HL-60/S4 (cell line): ENCODE results near the gene SLC35A2.

Experiments used
- in situ Hi-C: fragments of 300-500 bp; cut with MboI; formaldehyde crosslinking; loops from 2 replicates; pipeline ENCODE4 v1.14.3; 2022; ENCODE audit warnings: low sequenced_read_pairs

Gene SLC35A2

GRCh38 chrX:48927736-48928382, 16.4 kb upstream of the SLC35A2 start:
- in situ Hi-C loops, result no loop called here

- in situ Hi-C loops, result no loop called here
Observed at GRCh38 chrX:48927123-48927522, 15.7 kb upstream of the SLC35A2 start.

DNA sequence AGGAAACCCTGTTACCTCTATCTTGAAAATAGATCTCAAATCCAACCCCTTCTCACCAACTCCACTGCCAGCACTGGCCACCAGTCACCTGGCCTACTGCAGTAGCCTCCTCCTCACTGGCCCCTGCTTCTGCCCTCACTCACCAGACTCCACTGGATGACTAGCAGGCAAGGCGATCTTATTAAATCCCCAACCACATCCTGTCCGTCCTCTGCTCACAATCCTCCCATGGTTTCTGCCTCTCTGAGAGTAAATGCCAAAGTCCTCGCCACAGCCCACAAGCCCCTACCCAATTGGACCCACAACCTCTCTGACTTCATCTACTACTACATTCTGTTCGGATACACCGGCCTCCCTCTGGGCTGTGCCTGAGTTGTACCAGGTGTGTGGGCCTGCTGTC, 12.8 kb upstream of the SLC35A2 start:
- in situ Hi-C loops, result no loop called here

DNA sequence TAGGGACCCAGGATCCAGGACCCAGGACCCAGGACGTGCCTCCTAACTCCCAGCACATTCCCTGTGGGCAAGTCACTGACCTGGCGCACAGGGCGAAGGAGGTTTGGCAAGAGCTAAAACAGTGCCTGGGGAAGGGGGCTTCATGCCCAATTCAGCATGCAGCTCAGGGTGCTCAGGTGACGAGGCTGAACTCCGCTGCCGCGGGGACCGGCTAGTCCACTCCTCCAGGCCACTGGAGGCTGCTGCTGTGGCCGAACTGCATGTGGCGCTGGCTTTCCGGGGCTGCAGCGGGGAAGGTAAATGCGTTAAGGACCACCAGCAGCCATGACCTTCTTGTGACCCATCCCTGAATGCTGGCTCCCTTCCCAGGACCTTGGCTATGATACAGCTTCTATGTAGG, 12.3 kb upstream of the SLC35A2 start:
- in situ Hi-C loops, result no loop called here

GRCh38 chrX:48920718-48921104, 9.3 kb upstream of the SLC35A2 start:
- in situ Hi-C loops, result no loop called here

DNA sequence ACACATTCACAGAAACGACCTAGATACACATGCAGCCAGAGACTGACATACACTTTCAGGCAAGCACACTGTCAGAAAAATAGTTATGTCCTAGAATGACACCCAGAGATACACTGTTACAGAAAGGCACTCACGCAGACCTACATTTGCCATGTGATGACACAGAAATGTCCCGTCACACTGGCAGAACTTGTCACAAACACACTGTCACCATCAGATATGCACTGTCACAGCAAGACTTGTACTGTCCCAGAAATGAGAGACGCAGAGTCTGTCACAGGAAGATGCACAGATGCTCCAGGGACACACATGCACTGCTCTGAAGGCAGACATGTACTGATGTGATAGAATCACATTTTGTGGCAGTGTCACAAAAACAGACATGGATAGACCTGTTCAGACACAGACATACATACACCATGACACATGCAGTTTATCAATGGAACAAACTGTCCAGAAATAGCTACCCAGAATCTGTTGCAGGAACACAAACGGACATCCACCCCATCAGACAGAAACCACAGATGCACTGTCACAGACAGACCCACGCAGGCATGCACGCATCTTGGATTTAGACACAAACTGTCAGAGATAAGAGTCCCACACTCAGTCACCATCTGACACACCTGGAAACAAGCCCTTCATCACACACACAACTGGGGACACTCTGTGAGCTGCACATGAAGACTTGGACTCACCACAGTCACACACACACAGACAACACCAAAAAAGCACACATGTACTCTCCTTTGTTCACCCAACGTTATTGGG, 8.7 kb upstream of the SLC35A2 start:
- in situ Hi-C loops, result no loop called here

- in situ Hi-C loops, result no loop called here
Observed at GRCh38 chrX:48919360-48919841, 8.0 kb upstream of the SLC35A2 start.

GRCh38 chrX:48918643-48919340, 7.3 kb upstream of the SLC35A2 start, which contains the start of gene PIM2:
PIM2 (minus strand) TSS chrX:48919024; CDS start chrX:48918834, 190 bp downstream.
- in situ Hi-C loops, result no loop called here

- in situ Hi-C loops, result no loop called here
Observed at GRCh38 chrX:48918301-48918642, 6.8 kb upstream of the SLC35A2 start.

- in situ Hi-C loops, result no loop called here
Observed at GRCh38 chrX:48917139-48918001, 5.9 kb upstream of the SLC35A2 start.

DNA sequence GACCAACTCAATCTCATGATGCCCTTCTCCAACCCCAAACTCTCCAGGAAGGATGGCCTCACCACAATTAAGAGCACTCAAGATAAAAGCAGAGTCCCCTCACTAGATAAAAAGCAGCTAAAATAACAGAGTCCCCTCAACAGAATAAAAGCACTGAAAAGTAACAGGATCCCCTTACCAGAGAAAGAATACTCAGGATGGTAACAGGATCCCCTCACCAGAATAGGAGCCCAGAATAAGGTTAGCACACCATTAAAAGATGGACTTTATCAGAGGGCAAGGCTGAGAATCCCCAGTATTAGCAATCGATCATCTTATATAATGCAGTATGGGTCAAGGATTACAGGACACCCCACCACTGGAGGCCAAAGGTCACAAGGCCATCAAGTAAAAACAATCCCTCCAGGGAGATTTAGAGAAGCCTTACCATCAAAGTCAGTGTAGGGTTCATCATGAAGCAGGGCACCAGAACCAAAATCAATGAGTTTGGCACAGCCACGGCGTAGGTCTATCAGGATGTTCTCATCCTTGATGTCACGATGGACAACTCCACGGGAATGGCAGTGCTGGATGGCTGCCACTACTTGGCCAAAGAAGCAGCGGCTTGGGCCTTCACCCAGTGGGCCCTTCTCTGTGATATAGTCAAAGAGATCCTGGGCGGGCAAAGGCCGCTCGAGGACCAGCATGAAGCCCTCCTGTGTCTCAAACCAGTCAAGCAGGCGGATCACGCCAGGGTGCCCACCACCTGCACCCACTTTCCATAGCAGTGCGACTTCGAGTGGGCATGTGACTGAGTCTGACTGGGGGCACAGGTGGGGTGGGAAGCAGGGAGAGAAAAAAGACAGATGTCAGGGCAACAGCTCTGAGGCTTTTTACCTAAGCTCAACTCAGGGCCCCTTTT, 3.4 kb upstream of the SLC35A2 start:
- in situ Hi-C loops, result no loop called here

GRCh38 chrX:48913605-48914366, 2.3 kb upstream of the SLC35A2 start:
- in situ Hi-C loops, result no loop called here

DNA sequence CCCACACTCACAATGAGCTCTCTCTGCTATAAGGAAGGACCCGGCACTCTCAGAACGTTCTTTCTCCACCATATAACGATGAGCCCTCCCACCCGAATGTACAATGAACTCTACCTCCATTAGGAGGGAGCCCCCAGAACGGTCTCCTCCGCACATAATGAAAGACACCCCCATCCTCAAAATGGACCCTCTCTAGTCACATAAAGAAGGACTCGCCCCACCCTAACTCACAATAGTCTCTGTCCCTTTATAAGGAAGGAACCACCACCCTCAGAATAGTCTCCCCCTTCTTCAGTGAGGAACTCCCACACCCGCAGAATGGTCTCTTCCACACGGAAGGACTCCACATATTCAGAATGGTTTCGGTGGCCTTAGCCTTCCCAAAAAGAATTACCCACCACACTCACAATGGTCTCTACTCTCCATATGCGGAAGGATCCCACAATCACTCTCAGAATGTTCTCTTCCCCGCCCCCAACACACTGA, 477 bp downstream of the SLC35A2 start:
- in situ Hi-C loops, result no loop called here

DNA sequence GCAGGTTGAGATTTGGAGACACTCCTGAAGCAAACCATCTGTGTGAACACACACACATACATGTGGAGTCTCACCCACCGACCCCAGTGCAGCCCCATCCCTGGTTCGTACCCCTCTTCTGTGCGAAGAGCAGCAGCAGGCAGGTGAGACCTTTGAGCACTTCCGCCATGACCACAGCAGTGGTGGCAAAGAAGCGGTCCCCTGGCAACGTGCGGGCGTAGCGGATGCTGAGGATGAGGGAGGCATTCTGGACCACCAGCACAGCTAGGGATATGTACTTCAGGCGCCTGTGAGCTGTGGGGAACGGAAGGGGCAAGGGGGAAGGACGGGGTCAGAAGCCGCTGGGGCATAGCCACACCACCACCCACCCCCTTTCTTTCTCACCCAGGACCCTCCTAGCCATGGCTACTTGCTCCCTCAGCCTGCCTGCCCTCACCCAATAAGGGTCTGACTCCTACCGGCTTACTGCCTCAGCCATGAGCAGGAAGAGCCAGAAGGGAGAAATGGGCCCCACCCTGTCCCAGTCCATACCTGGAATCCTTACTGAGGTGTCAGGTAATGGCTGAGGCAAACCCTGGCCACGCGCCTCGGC, 1.6 kb downstream of the SLC35A2 start:
- in situ Hi-C loops, result no loop called here

- in situ Hi-C loops, result no loop called here
Observed at GRCh38 chrX:48908600-48908999, 2.8 kb downstream of the SLC35A2 start.

GRCh38 chrX:48905090-48905790, 6.2 kb downstream of the SLC35A2 start:
- in situ Hi-C loops, result no loop called here

- in situ Hi-C loops, result no loop called here
Observed at GRCh38 chrX:48904626-48905025, 6.8 kb downstream of the SLC35A2 start.

DNA sequence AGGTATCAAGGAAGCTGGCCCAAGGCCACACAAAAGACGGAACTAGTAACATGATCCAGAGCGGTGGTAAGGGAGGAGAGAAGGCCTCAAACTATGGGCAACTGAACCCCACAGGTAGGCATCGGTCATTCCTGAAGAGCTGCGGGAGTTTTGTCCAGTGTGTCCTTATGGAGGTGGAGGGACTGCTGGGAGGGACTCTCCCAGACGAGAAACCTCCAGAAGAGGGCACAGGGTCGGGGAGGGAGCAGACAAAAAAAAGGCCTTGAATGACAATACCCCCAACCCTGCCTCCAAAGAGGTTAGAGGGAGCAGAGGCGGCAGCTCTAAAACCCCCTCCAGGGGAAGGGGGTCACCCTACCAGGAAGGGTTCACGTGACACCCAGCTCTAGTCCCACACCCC, 7.3 kb downstream of the SLC35A2 start:
- in situ Hi-C loops, result no loop called here
